ENCODE results near the gene TMEM131.

TMEM131 gene

DNA sequence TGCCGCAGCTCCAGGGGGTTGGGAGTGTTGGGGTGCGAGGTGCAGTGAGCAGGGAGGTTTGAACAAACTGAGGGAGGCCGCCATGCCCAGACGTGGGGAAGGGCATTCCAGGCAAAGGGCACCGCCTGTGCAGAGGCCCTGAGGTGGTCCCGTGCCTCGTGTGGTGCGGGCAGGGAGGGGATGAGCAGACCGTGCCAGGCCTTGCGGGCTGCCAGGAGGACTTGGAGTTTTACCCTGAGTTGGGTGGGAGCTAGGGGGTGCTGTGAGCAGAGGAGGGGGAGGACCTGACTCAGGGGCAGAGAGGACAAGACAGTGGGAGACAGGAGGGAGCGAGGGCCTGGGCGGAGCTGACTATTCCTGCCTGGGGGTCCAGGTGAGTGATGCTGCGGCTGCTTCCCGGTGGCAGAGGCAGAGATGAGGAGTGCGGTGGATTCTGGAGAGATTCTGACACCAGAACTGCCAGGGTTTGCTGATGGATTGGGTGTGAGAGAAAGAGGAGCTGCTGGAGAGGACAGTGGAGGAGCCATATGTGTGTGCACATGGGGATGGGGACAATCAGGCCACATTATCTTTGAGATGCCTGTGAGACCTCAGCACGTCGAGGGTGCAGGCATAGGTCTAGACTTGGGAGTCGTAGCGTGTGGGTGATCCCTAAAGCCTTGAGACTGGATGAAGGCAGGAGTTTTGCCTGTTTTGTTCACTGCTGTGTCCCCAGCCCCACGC, 259.0 kb downstream of the TMEM131 start:
- no peak overlapping the region for H3K4me3 ChIP-seq (replicated peaks; ENCODE audit: low read depth, low read length)
- no peak for DNase-seq (ENCODE audit: low read depth)
- TF ChIP-seq, protein P1, sequence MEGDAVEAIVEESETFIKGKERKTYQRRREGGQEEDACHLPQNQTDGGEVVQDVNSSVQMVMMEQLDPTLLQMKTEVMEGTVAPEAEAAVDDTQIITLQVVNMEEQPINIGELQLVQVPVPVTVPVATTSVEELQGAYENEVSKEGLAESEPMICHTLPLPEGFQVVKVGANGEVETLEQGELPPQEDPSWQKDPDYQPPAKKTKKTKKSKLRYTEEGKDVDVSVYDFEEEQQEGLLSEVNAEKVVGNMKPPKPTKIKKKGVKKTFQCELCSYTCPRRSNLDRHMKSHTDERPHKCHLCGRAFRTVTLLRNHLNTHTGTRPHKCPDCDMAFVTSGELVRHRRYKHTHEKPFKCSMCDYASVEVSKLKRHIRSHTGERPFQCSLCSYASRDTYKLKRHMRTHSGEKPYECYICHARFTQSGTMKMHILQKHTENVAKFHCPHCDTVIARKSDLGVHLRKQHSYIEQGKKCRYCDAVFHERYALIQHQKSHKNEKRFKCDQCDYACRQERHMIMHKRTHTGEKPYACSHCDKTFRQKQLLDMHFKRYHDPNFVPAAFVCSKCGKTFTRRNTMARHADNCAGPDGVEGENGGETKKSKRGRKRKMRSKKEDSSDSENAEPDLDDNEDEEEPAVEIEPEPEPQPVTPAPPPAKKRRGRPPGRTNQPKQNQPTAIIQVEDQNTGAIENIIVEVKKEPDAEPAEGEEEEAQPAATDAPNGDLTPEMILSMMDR (IDR thresholded peaks at IDR 0.05; ENCODE audit: low read length, missing control alignments): no peak

DNA sequence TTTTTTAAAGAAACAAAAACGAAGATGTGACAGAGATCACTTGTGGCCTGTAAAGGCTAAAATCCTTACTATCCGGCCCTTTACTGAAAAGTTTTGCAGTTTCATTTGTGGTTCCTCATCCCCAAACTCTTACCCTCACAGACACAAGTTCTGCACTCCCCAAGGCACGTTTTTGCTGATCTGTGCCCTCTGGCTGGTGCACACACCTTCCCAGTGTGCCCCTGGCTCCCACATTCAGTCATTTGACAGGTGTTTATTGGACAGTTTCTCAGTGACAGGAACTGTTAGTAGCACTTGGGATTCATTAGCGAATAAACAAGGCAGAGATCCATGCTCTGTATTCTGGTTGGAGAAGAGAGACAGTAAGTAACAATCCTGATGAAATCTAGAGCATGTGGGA, 259.6 kb downstream of the TMEM131 start:
- TF ChIP-seq, protein P1 (IDR thresholded peaks at IDR 0.05; ENCODE audit: low read length, missing control alignments): no peak
- DNase-seq (ENCODE audit: low read depth): no peak
- no peak overlapping the region for H3K4me3 ChIP-seq (replicated peaks; ENCODE audit: low read depth, low read length)

DNA sequence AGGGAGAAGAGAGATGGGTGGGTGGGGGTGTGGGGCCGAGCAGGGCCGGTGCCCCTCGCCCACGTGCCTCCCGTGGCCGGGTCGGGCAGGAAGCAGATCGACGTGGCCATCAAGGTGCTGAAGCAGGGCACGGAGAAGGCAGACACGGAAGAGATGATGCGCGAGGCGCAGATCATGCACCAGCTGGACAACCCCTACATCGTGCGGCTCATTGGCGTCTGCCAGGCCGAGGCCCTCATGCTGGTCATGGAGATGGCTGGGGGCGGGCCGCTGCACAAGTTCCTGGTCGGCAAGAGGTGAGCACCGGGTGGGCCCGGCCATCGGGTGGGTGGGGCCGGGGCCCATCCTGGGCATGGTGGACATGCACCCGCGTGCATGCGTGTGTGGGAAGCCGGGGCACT, 260.6 kb downstream of the TMEM131 start:
- DNase-seq (ENCODE audit: low read depth): no peak
- H3K4me3 ChIP-seq (replicated peaks; ENCODE audit: low read depth, low read length): no peak overlapping the region
- TF ChIP-seq, protein P1 (IDR thresholded peaks at IDR 0.05; ENCODE audit: low read length, missing control alignments): no peak

DNA sequence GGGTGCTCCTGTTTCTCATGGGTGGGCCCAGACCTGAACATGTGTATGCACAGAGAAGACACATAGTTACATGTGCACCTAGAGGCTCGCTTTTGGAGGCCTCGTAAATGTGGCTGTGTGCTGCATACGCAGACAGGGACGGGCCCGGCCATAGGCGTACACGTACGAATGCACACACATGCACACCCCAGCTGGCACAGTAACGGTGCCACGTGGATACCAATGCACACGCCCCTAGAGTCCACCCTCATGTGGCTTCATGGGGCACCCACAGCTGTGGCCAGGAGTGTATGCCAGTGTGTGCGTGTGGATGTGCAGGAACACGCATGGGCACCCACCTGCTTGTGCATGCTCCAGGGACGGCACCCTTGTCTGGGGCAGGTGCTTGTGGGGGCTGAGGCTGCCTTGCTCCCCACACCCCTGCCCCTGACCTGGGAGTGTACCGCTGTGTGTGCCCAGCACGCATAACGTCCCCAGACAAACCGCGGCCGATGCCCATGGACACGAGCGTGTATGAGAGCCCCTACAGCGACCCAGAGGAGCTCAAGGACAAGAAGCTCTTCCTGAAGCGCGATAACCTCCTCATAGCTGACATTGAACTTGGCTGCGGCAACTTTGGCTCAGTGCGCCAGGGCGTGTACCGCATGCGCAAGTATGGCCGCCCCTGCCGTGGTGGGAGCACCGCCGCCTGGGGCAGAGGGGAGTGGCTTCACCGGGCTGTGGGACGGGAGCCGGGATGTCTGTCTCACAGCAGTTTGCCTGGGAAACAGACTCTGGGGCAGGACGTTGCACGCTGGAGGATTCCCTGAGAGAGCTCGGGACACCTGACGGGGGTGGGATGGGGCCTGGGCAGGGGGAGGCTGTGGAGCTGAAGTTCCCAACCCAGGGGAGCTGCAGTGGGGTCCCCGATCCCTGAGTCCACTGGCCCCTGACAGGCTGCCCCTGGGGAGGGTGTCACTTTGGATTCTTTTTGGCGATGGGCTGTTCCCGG, 261.4 kb downstream of the TMEM131 start:
- TF ChIP-seq, protein P1 (IDR thresholded peaks at IDR 0.05; ENCODE audit: low read length, missing control alignments): no peak
- no peak overlapping the region for H3K4me3 ChIP-seq (replicated peaks; ENCODE audit: low read depth, low read length)
- DNase-seq (ENCODE audit: low read depth): no peak

DNA sequence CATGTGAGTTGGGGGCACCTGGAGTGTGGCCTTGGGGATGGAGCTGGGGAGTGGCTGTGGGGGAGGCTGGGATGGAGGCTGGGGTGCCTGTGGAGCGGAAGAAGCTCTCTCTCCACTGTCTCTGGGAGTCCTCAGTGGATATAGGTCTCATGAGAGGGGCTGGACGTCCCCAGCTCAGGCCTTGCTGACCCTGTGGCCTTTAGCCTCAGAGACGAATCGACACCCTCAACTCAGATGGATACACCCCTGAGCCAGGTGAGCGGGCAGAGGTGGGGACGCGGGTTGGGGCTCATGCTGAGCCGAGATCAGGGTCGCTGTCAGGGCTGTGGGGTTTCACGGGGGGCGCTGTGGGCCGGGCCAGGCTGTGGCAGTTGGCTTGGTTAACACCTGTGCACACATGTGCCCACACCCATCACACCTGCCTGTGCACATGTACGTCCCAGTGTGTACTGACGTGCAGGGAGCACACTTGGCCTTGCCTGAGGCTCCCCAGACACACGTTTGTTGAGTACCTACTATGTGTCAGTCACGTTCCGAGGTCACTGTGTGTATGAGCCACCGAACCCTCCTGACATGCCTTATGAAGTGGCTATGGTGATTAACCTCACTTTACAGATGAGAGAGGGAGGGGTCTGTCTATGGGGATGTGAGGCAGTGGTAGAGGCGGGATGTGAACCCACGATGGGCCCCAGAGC, 262.3 kb downstream of the TMEM131 start:
- no peak for DNase-seq (ENCODE audit: low read depth)
- TF ChIP-seq, protein P1 (IDR thresholded peaks at IDR 0.05; ENCODE audit: low read length, missing control alignments): no peak
- no peak overlapping the region for H3K4me3 ChIP-seq (replicated peaks; ENCODE audit: low read depth, low read length)

DNA sequence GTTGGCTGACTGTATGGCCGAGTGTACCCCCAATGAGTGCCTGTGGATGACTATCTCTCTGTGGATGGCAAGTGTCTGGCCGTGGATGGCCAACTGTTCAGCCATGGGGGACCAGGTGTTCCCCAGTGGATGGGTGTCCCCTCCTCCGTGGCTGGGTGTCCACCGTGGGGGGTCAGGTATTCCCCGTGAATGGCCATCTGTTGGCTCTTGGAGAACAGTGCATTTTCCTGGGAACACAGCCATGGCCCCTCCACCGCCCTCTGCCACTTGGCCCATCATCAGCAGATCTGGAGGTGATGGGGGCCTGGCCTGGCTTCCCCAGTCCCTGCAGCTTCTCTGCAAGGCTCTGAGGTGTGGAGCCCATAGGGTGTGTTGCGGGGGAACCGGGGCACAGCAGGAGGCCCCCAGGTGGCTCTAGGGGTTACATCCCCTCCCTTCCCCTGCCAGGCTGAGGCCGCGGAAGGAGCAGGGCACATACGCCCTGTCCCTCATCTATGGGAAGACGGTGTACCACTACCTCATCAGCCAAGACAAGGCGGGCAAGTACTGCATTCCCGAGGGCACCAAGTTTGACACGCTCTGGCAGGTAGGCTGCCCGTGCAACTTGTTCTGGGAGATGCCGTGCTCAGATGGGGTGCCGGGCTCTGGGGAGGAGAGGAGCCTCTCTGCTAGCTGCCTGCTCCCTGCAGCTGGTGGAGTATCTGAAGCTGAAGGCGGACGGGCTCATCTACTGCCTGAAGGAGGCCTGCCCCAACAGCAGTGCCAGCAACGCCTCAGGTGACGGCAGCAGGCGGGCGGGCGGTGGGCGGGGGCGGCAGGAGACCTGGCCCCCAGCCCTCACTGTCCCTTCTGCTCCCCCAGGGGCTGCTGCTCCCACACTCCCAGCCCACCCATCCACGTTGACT, 263.1 kb downstream of the TMEM131 start:
- TF ChIP-seq, protein P1 (IDR thresholded peaks at IDR 0.05; ENCODE audit: low read length, missing control alignments): no peak
- H3K4me3 ChIP-seq (replicated peaks; ENCODE audit: low read depth, low read length): no peak overlapping the region
- DNase-seq (ENCODE audit: low read depth): no peak

Measured in fibroblast of pulmonary artery (primary cell).